GM18502 (cell line): ENCODE results near the gene CLEC4C.
"Not testable (repeated sequence)": the region's sequence is repeated elsewhere in the genome, so short reads cannot be mapped to it uniquely, and the experiment has no call there.

Source experiments
- ATAC-seq: cut with Tn5 transposase; IDR thresholded peaks from one replicate; pipeline ENCODE4 v1.9.1; 2021; ENCODE audit warnings: mild to moderate bottlenecking; ENCODE audit not compliant: unreplicated experiment, poor library complexity

CLEC4C gene

GRCh38 chr12:7747246-7747645 lies at the start of gene CLEC4C:
TSS of gene CLEC4C (minus strand) at chr12:7747375. CDS start at chr12:7747348, 27 bp downstream.
- ATAC-seq: no peak

- no peak for ATAC-seq
These were observed 46.0 kb upstream of the CLEC4C start for GRCh38 chr12:7793211-7793610.

GRCh38 chr12:7788884-7789528 lies 41.8 kb upstream of the CLEC4C start, which contains the start of gene NANOG:
TSS of gene NANOG (plus strand) at chr12:7789402. CDS start at chr12:7789615, 213 bp downstream.
- ATAC-seq: not testable (repeated sequence)

- no peak for ATAC-seq
These were observed 41.1 kb upstream of the CLEC4C start for GRCh38 chr12:7788294-7788660.

- no peak for ATAC-seq
These were observed 40.6 kb upstream of the CLEC4C start for GRCh38 chr12:7787574-7788293.

GRCh38 chr12:7784701-7785100 lies 37.5 kb upstream of the CLEC4C start:
- no peak for ATAC-seq

- ATAC-seq: not testable (repeated sequence)
These were observed 36.3 kb upstream of the CLEC4C start for GRCh38 chr12:7783433-7783832.

- ATAC-seq: no peak
These were observed 34.9 kb upstream of the CLEC4C start for GRCh38 chr12:7782055-7782454.

- no peak for ATAC-seq
These were observed 34.1 kb upstream of the CLEC4C start for GRCh38 chr12:7781274-7781673.

GRCh38 chr12:7769999-7770398 lies 22.8 kb upstream of the CLEC4C start:
- ATAC-seq: no peak

- no peak for ATAC-seq
These were observed 11.6 kb upstream of the CLEC4C start for GRCh38 chr12:7758766-7759140.

- ATAC-seq: no peak
These were observed 9.8 kb upstream of the CLEC4C start for GRCh38 chr12:7756993-7757392.

- ATAC-seq: not testable (repeated sequence)
These were observed 8.5 kb upstream of the CLEC4C start for GRCh38 chr12:7755668-7756067.

- not testable (repeated sequence) for ATAC-seq
These were observed 5.1 kb upstream of the CLEC4C start for GRCh38 chr12:7751941-7752922.

- ATAC-seq: no peak
These were observed 4.2 kb upstream of the CLEC4C start for GRCh38 chr12:7751394-7751793.

- ATAC-seq: no peak
These were observed 3.2 kb upstream of the CLEC4C start for GRCh38 chr12:7750350-7750749.

GRCh38 chr12:7749442-7749841 lies 2.3 kb upstream of the CLEC4C start:
- no peak for ATAC-seq

- ATAC-seq: no peak
These were observed 1.7 kb upstream of the CLEC4C start for GRCh38 chr12:7748852-7749251.

- ATAC-seq: no peak
These were observed 14.2 kb downstream of the CLEC4C start for GRCh38 chr12:7732993-7733392.

- no peak for ATAC-seq
These were observed 15.7 kb downstream of the CLEC4C start for GRCh38 chr12:7731486-7731885.

- ATAC-seq: not testable (repeated sequence)
These were observed 16.2 kb downstream of the CLEC4C start for GRCh38 chr12:7730984-7731383.
